Measurements from ENCODE around the gene PPP2R5A.

GRCh38 chr1:212401042-212401441 is 115.8 kb downstream of the PPP2R5A start:
- TF ChIP-seq TAF1 (IDR thresholded peaks at IDR 0.05; ENCODE audit: borderline replicate concordance, low read depth, low read length) = no peak
- TF ChIP-seq POLR2AphosphoS5 (IDR thresholded peaks at IDR 0.05; ENCODE audit: low read depth, low read length) = no peak

Data from GM12892 (cell line).